Measurements from ENCODE around the gene OPRL1.

OPRL1 gene

DNA sequence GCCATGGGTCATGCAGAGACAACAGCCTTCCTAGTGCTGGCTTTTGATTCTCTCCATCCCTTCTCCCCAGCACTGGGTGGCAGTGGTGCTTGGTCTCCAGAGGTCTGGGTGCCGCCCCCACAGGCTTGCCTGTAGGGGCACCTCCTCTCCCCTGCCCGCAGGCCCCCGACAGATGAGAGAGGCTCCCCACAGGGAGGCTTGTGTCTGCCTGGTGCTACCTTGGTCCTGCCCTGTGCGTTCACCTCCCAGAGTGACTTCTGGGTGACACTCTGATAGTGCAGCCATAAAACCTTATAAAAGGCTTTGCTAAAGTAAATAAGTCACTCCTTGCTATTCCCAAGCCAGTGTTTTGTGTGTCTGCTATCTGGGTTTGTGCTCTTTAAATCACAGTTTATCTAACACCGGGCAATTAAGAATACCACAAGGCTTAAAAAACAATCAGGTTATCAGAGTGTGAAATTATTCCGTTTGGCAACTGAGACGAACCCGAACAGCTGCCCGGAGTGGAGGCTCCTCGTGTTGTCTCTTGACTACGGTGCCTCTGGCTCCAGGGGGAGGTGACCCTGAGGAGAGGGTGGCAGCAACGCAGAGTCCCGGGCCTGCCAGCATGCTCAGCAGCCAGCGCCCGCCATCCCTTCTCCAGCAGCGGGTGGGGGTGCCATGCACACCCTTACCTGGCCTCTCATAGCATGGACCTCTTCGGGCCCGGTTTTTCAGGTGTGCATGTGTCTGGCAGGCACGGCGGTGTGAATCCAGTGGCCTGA, 49.3 kb upstream of the OPRL1 start (continued):
- TF ChIP-seq INSM2 (tag by site-specific recombination; IDR thresholded peaks at IDR 0.05) (peak; percentile 71), IKZF3 (tag by site-specific recombination; IDR thresholded peaks at IDR 0.05) (peak; percentile 58), ZNF37A (tag by site-specific recombination; IDR thresholded peaks at IDR 0.05) (no peak), ZNF2 (tag by site-specific recombination; IDR thresholded peaks at IDR 0.05) (no peak), MEIS1 (CRISPR knock-in tag; IDR thresholded peaks at IDR 0.05; ENCODE audit: borderline replicate concordance) (no peak), ZNF654 (tag by site-specific recombination; IDR thresholded peaks at IDR 0.05; ENCODE audit: low read depth) (no peak), ZNF341 (tag by site-specific recombination; IDR thresholded peaks at IDR 0.05; ENCODE audit: low read depth) (peak; percentile 66), ZNF701 (tag by site-specific recombination; IDR thresholded peaks at IDR 0.05) (no peak), PRDM6 (tag by site-specific recombination; IDR thresholded peaks at IDR 0.05) (peak; percentile 96), ZBTB7A (tag by site-specific recombination; IDR thresholded peaks at IDR 0.05; ENCODE audit: low read depth) (no peak), ZXDB (tag by site-specific recombination; IDR thresholded peaks at IDR 0.05) (peak; percentile 97), HOXA7 (CRISPR knock-in tag; IDR thresholded peaks at IDR 0.05; ENCODE audit: borderline replicate concordance) (no peak), ZFP3 (tag by site-specific recombination; IDR thresholded peaks at IDR 0.05; ENCODE audit: low read depth) (no peak), ZNF626 (tag by site-specific recombination; IDR thresholded peaks at IDR 0.05) (no peak), REST (tag by site-specific recombination; IDR thresholded peaks at IDR 0.05) (no peak), ZNF112 (tag by site-specific recombination; IDR thresholded peaks at IDR 0.05) (no peak), ZNF600 (tag by site-specific recombination; IDR thresholded peaks at IDR 0.05) (no peak)

DNA sequence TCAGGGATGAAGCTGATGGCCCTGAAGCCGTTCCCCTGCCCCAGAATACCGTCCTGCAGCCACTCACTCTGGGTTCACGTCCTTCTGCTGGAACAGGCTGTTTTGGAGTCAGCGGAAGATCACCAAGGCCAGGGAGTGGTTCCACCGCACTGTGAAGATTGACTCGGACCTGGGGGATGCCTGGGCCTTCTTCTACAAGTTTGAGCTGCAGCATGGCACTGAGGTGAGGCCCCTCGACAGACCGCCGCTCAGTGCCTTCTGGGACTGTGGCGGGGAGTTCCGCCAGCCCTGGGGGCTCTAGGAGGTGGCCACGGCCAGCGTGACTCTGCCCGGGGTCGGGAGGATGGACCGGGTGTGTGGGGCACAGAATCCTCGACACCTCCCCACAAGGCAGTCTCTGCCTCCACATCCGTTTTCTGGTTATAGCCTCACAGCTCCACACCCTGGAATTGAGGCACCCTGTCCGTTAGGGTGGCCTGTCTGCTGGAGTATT, 48.0 kb upstream of the OPRL1 start:
- no peak overlapping the region for H3K4me3 ChIP-seq (ENCODE audit: low read depth, low read length)
- H3K36me3 ChIP-seq (ENCODE audit: control insufficient read depth in 2 of 2, insufficient read depth in 1 of 2, low read length in 2 of 2), result peaks cover 0 to 78% of the 10 kb centered on the region in 2 experiments; a peak in 2 of 3 replicates
- CTCF ChIA-PET, result interaction anchor here (0.6 to 2.3 kb wide), 3 partner anchors 8 to 494 kb away, joined by 3 to 9 read pairs (median 4); partner anchors contain the start of gene PTK6
- H3K4me1 ChIP-seq (ENCODE audit: control insufficient read depth, insufficient read depth, low read length), result peaks cover 18% of the 10 kb centered on the region
- no peak overlapping the region for H3K27ac ChIP-seq (ENCODE audit: extremely low read depth, low read depth, low read length)
- POLR2A ChIA-PET, result no interaction called here
- no peaks in the 10 kb centered on the region for H3K9me3 ChIP-seq (ENCODE audit: control insufficient read depth, insufficient read depth, low read depth, low read length)
- no peak for TF ChIP-seq MYNN (tag by site-specific recombination; IDR thresholded peaks at IDR 0.05; ENCODE audit: borderline replicate concordance)
- TF ChIP-seq ZNF645 (tag by site-specific recombination; IDR thresholded peaks at IDR 0.05), result no peak
- TF ChIP-seq, protein P1, sequence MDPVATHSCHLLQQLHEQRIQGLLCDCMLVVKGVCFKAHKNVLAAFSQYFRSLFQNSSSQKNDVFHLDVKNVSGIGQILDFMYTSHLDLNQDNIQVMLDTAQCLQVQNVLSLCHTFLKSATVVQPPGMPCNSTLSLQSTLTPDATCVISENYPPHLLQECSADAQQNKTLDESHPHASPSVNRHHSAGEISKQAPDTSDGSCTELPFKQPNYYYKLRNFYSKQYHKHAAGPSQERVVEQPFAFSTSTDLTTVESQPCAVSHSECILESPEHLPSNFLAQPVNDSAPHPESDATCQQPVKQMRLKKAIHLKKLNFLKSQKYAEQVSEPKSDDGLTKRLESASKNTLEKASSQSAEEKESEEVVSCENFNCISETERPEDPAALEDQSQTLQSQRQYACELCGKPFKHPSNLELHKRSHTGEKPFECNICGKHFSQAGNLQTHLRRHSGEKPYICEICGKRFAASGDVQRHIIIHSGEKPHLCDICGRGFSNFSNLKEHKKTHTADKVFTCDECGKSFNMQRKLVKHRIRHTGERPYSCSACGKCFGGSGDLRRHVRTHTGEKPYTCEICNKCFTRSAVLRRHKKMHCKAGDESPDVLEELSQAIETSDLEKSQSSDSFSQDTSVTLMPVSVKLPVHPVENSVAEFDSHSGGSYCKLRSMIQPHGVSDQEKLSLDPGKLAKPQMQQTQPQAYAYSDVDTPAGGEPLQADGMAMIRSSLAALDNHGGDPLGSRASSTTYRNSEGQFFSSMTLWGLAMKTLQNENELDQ (tag by site-specific recombination; IDR thresholded peaks at IDR 0.05; ENCODE audit: low read depth), result no peak
- TF ChIP-seq HOXC10 (CRISPR knock-in tag; IDR thresholded peaks at IDR 0.05), result no peak
- TF ChIP-seq, protein P2, sequence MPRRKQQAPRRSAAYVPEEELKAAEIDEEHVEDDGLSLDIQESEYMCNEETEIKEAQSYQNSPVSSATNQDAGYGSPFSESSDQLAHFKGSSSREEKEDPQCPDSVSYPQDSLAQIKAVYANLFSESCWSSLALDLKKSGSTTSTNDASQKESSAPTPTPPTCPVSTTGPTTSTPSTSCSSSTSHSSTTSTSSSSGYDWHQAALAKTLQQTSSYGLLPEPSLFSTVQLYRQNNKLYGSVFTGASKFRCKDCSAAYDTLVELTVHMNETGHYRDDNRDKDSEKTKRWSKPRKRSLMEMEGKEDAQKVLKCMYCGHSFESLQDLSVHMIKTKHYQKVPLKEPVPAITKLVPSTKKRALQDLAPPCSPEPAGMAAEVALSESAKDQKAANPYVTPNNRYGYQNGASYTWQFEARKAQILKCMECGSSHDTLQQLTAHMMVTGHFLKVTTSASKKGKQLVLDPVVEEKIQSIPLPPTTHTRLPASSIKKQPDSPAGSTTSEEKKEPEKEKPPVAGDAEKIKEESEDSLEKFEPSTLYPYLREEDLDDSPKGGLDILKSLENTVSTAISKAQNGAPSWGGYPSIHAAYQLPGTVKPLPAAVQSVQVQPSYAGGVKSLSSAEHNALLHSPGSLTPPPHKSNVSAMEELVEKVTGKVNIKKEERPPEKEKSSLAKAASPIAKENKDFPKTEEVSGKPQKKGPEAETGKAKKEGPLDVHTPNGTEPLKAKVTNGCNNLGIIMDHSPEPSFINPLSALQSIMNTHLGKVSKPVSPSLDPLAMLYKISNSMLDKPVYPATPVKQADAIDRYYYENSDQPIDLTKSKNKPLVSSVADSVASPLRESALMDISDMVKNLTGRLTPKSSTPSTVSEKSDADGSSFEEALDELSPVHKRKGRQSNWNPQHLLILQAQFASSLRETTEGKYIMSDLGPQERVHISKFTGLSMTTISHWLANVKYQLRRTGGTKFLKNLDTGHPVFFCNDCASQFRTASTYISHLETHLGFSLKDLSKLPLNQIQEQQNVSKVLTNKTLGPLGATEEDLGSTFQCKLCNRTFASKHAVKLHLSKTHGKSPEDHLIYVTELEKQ (tag by site-specific recombination; IDR thresholded peaks at IDR 0.05; ENCODE audit: borderline replicate concordance), result no peak

All from HEK293 (cell line).